Measurements from ENCODE around the gene NT5M. TPM values are rescaled to one million over a fixed set of nuclear protein-coding genes. Genes with fewer than 3 reads are reported as not detected.
"Not testable (repeated sequence)": the region's sequence is repeated elsewhere in the genome, so short reads cannot be mapped to it uniquely, and the experiment has no call there.

The NT5M gene
- total RNA-seq, 1 donor from 2014 or later = 2.7 TPM

DNA sequence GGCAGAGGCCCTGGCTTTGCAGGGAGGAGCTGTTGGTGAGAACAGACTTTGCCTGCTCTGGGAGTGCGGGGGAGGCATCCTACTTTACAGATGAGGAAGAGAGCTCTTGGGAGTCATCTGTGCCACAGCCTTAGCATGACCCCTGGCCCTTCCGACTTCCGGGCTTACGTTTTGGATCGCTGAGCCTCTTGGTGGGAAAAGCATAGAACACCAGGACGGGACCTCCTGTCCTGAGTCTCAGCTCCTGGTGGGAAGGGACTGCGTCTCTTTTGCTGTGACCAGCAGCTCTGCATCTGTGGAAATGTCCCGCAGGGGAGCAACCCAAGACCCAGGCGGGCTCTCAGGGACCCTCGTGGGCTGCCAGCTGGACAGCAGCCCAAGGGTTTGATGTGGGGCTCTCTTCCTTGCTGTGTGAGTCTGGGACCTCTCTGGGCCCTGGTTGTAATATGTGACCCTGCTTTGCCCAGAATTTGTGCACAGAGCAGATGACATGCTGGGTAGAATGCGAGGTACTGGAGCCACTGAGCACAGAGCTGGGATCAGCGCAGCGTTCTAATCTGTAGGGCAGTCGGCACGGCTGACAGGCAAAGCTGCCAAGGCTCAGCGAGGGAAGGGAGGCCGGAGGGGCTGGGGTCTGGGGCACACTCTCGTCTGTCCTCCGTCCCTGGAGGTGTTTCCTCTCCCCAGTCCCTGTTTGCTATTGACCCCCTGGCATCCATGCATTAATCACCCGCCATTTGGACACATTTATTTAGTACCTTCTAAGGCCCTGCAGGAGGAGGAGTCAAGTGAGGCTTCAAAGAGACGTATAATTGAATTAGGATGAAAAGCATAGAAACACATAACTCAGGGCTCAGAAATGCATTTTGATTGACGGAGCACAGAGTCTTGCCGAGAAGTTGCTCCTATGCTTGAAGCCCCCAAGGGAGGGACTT, 64.0 kb downstream of the NT5M start:
- no peak for DNase-seq (ENCODE audit: extremely low read depth, low read depth, low spot score)

GRCh38 chr17:17367931-17368330, 64.8 kb downstream of the NT5M start:
- no peak for DNase-seq (ENCODE audit: extremely low read depth, low read depth, low spot score)

DNA sequence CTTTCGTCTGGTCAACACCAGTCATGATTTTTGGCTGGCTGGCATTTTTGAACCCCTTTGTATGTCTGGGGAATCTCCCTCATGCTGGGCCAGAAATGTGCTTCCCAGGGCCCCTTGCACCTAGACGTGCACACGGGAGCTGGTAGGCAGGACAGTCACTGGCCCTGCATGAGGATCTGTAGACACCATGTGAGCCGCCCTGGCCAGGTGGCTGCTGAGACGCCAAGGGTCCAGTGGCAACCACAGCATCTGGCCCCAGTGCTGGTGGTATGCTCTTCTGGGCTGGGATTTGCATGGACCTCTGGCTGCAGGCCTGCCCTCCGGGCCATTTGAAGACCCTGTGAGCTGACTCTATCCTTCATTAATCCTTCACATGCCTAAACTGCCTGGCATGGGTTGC, 67.5 kb downstream of the NT5M start:
- DNase-seq (ENCODE audit: extremely low read depth, low read depth, low spot score) = no peak

GRCh38 chr17:17372856-17373520, 69.8 kb downstream of the NT5M start:
- DNase-seq (ENCODE audit: extremely low read depth, low read depth, low spot score) = no peak

DNA sequence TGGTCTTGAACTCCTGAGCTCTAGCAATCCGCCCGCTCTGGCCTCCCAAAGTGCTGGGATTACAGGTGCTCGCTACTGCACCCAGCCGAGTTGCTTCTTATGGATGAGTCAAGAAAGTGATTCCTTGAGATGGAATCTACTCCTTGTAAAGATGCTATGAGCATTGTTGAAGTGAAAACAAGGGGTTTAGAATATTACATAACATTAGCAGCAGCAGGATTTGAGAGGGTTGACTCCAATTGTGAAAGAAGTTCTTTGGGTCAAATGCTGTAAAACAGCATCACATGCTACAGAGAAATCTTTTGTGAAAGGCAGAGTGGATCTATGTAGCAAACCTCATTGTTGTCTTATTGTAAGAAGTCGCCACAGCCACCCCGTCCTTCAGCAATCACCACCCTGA, 72.7 kb downstream of the NT5M start:
- DNase-seq (ENCODE audit: extremely low read depth, low read depth, low spot score) = no peak

GRCh38 chr17:17376362-17376761, 73.2 kb downstream of the NT5M start:
- no peak for DNase-seq (ENCODE audit: extremely low read depth, low read depth, low spot score)

GRCh38 chr17:17377071-17377967, 74.1 kb downstream of the NT5M start:
- no peak for DNase-seq (ENCODE audit: extremely low read depth, low read depth, low spot score)

- DNase-seq (ENCODE audit: extremely low read depth, low read depth, low spot score) = no peak
These were observed 76.2 kb downstream of the NT5M start for GRCh38 chr17:17379197-17379991.

GRCh38 chr17:17380145-17380925, 77.2 kb downstream of the NT5M start:
- DNase-seq (ENCODE audit: extremely low read depth, low read depth, low spot score) = no peak

DNA sequence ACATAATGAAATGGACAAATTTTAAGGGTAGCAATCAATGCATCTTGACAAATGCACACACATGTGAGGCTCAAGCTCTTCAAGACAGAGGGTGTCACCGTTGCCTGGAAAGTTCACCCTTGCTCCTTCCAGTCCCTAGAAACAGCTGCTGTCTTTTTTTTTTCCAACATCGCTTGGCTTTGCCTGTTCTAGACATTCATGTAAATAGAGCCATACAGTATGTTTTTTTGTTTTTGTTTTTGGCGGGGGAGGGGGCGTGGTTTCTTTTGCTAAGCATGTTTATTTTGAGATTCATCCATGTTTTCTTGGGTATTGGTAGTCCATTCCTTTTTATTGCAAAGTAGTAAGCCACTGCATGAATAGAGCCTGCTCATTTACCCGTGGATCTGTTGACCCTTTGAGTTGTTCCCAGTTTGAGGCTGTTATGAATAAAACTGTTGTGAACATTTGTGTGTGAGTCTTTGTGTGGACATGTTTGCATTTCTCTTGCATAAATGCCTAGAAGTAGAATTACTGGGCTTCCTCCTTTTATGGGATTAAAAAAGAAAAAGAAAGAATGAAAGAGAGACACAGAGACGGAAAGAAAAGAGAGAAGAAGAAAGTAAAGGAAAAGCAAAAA, 78.4 kb downstream of the NT5M start:
- DNase-seq (ENCODE audit: extremely low read depth, low read depth, low spot score) = no peak

GRCh38 chr17:17382065-17382459, 78.9 kb downstream of the NT5M start:
- DNase-seq (ENCODE audit: extremely low read depth, low read depth, low spot score) = no peak

- no peak for DNase-seq (ENCODE audit: extremely low read depth, low read depth, low spot score)
These were observed 79.8 kb downstream of the NT5M start for GRCh38 chr17:17382971-17383370.

GRCh38 chr17:17383431-17384290, 80.5 kb downstream of the NT5M start:
- DNase-seq (ENCODE audit: extremely low read depth, low read depth, low spot score) = not testable (repeated sequence)

DNA sequence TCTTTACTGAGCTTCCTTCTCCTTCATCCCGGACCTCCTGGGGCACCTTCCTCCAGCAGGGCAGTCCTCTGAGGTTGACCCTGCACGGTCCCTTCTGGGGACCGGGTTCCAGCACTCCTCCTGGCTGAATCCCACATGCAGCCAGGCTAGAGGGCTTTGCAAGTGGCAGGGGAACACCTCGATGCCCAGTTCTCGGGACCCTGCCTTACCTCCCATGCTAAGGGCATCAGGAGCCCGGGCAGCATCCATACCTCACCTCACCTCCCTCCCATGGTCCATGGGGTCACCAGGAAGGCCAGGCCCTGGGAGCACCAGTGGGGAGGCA, 81.1 kb downstream of the NT5M start:
- no peak for DNase-seq (ENCODE audit: extremely low read depth, low read depth, low spot score)

DNA sequence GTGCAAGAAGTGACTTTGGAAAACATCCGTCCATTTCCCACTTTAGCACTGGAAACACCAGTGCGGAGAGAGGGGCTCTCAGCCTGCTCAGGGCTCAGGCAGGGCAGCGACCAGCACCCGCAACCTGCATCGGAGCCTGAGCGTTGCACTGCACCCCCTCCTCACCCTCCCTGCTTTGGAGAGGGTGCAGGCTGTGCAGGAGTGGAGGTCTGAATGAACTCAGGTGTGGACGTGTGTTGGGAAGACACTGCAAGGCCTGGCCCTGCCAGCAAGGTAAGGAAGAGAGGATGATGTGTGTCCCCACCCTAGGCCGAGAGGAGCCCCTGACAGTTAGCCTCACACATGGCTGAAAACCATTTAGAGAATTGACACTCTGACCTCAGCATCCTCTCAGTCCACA, 81.8 kb downstream of the NT5M start:
- no peak for DNase-seq (ENCODE audit: extremely low read depth, low read depth, low spot score)

DNA sequence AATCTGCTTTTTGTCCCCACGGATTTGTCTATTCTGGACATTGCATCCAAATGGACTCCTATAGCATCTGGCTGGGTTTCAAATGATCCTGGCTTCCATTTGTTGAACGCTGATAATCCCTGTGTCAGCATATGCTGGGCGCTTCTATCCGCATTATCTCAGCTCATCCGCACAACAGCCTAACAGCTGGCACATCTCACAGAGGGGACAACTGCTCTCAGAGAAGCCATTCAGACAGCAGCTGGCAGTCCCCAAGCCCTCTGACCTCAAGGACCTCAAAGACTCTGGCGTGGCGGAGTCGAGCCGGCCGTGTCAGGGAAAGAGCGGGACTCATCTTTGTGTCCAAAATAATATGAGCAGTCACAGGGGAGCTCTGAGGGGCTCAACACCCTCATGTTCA, 82.3 kb downstream of the NT5M start:
- DNase-seq (ENCODE audit: extremely low read depth, low read depth, low spot score) = no peak

DNA sequence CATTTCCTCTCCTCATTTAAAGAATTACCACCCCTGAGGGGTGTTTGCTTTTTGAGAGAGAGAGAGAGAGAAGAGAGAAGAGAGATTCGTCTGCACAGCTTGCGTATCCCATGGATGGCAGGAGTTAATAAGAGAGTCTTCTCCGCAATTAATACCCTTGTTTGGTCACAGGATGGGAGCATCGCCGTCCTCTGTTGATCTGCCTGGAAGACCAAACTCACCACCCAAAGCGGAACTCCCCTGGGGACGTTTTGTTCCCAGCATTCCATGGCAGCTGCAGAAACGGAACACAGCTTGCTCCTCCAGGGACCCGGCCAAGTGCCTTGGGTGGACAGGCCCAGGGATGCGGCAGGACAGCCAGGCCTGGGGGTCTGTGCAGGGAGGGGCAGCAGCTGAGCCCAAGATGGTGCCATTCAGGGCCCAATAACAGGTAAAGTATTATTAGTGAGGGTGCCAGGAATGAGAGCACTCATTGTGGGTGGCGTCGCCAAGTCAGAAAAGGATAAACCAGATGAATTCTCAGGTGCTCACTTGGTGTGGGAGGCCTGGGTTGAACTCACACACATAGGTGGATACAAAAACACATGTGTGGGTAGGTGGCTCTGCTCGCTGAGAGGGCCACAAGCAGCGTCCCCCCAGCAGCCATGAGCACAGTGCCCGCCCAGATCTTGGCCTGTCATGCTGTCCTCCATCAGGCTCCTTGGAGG, 83.1 kb downstream of the NT5M start:
- no peak for DNase-seq (ENCODE audit: extremely low read depth, low read depth, low spot score)

DNA sequence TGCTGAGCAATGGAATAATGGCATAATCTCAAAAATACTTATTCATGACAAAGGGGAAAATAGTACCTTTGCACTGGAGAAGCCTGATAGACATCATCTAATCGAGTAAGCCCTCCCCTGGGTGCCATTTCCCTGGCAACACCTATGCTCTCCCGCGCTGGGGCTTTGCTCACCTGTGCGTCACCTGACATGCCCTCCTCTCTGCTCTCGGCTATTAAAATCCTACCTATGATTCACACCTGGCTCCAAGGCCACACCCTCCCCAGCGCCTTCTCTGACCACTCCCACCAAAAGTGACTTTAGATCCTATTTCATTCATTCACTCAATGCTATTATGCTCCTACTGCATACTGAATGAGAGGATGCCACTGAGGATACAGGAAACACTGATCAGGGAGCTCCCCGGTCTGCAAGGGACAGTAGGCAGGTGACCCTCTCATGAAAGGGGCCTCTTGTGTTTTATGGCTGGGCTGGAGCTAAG, 83.9 kb downstream of the NT5M start:
- no peak for DNase-seq (ENCODE audit: extremely low read depth, low read depth, low spot score)
